Erythroblast (primary cell): Measurements from ENCODE around the gene NRXN3.

Source experiments
- GATA1 ChIP-seq: IDR thresholded peaks from 2 replicates; pipeline ENCODE4 v1.6.1; 2011; ENCODE audit warnings: low read depth, mild to moderate bottlenecking, control low read depth, low read length, moderate library complexity
- POLR2A ChIP-seq: IDR thresholded peaks from 2 replicates; pipeline ENCODE4 v1.6.1; 2011; ENCODE audit warnings: mild to moderate bottlenecking, low read length

DNA sequence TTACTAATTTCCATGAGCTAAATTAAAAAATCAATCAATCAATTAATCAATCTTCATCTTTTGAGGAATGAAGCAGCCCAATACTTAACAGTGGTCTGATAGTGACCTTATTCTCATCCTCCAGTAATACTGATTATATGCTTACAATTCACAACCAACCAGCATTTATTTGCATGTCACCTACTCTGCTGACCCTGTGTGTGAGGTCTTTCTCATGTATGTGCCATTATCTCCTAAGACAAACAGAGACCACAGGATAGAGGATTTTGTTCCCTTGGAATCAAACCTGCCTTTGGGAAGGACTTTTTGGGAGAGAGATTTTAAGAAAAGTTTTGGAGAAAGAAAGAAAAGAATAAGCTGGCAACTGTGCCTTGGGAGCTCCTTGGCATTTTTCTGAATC, 197.2 kb downstream of the NRXN3 start:
- TF ChIP-seq POLR2A, result no peak
- no peak for TF ChIP-seq GATA1
